ENCODE results near the gene SMIM9. TPM values are rescaled to one million over a fixed set of nuclear protein-coding genes. Genes with fewer than 3 reads are reported as not detected.
"Not testable (repeated sequence)": the region's sequence is repeated elsewhere in the genome, so short reads cannot be mapped to it uniquely, and the experiment has no call there.

The SMIM9 gene
- total and polyA plus RNA-seq, 10 donors, result 1.3 to 4.9 TPM; not detected in 8

DNA sequence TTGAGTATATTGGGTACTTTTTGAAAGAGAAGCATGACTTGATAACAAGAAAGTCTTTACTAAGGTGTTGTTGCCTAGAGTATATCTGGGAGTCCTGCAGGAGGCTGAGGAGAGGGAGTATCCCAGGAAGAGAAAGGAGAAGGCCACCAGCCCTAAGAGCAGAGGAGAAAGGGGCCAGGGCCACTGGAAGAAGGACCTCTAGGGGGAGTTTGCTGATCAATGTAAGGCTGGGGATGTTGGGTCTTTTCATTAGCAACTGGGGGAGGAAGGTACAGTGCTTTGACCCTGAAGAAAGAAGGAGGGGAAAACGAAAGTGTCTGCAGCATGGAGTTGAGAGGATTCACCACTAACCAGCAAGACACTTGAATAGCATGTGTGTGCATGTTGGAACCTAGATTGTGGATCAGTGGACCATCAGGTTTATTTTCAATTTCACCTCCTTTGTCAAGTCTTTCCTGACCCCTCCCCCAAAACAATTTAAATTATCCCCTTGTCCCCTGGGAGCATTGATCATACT, 4.5 kb downstream of the SMIM9 start:
- H3K4me1 ChIP-seq, result peaks cover 0 to 20% (median 0%) of the 10 kb centered on the region in 6 donors
- no peak for DNase-seq
- no peaks in the 10 kb centered on the region for H3K9me3 ChIP-seq
- H3K36me3 ChIP-seq, result no peaks in the 10 kb centered on the region
- intact Hi-C loops (cut with DNase I; ENCODE audit: low total_unique reads), result no loop called here
- no peak overlapping the region for H3K27ac ChIP-seq
- no peak overlapping the region for H3K4me3 ChIP-seq
- H3K27me3 ChIP-seq (replicated peaks in 1 of 7), result no peaks in the 10 kb centered on the region
- 6 to 63% (median 50%) methylated on average over 1 of the region's 1 CpG for WGBS, 5 donors
- TF ChIP-seq POLR2A (IDR thresholded peaks at IDR 0.05) (no peak), POLR2AphosphoS5 (IDR thresholded peaks at IDR 0.05) (no peak)
- TF ChIP-seq, protein P1, sequence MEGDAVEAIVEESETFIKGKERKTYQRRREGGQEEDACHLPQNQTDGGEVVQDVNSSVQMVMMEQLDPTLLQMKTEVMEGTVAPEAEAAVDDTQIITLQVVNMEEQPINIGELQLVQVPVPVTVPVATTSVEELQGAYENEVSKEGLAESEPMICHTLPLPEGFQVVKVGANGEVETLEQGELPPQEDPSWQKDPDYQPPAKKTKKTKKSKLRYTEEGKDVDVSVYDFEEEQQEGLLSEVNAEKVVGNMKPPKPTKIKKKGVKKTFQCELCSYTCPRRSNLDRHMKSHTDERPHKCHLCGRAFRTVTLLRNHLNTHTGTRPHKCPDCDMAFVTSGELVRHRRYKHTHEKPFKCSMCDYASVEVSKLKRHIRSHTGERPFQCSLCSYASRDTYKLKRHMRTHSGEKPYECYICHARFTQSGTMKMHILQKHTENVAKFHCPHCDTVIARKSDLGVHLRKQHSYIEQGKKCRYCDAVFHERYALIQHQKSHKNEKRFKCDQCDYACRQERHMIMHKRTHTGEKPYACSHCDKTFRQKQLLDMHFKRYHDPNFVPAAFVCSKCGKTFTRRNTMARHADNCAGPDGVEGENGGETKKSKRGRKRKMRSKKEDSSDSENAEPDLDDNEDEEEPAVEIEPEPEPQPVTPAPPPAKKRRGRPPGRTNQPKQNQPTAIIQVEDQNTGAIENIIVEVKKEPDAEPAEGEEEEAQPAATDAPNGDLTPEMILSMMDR (IDR thresholded peaks at IDR 0.05 in 8 of 11, conservative IDR thresholded peaks at IDR 0.05 in 3 of 11), result no peak

DNA sequence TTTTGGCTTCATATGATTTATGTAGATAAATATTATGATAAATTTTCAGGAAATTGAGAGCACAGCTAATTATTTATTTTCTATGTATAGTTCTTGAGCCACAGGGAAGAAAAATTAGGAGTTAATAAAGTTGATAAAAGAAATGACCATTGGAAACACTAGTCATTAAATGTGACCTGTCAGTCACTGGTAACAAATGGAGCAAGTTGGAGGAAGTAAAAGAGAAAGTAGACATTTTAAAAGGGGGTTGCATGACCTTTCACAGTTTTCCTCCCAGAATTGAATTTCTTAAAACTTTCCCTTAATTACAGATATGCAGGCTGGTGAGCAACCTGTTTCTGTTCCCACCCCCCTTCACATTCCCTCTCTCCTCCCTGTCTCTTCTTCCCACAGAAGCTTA, 5.3 kb downstream of the SMIM9 start:
- no peak for TF ChIP-seq POLR2AphosphoS5 (IDR thresholded peaks at IDR 0.05)
- TF ChIP-seq, protein P1 (IDR thresholded peaks at IDR 0.05 in 8 of 11, conservative IDR thresholded peaks at IDR 0.05 in 3 of 11), result no peak
- no peak for TF ChIP-seq POLR2A (IDR thresholded peaks at IDR 0.05)
- intact Hi-C loops (cut with DNase I; ENCODE audit: low total_unique reads), result no loop called here
- no peak for DNase-seq
- H3K9me3 ChIP-seq, result no peaks in the 10 kb centered on the region
- H3K36me3 ChIP-seq, result no peaks in the 10 kb centered on the region
- peaks cover 0 to 20% (median 0%) of the 10 kb centered on the region in 6 donors for H3K4me1 ChIP-seq
- no peaks in the 10 kb centered on the region for H3K27me3 ChIP-seq (replicated peaks in 1 of 7)
- peak overlapping the region in 1 of 8 donors; percentile 67 for H3K27ac ChIP-seq
- no peak overlapping the region for H3K4me3 ChIP-seq

DNA sequence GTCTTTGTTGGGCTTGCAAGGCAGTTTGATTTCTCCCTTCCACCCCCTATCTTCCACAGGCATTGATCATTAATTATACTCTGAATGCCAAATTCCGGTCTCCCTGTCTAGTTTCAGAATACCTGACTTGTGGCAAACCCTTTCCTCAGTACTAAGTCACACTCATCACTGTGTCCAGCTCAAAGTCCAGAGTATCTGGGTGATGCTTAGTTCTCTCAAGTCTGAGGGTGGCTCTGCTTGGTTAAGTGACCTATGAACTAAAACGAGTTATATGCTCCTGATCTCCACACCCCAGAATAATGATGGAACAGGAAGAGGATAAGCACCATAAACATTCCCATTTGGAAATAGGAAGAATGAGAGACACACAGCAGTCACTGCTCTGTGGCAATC, 6.5 kb downstream of the SMIM9 start:
- Histone ChIP-seq H3K27me3 (replicated peaks in 1 of 7) (no peaks in the 10 kb centered on the region), H3K36me3 (no peaks in the 10 kb centered on the region), H3K27ac (peak overlapping the region in 4 of 8 donors; percentile 57 to 80 (median 70)), H3K4me1 (peaks cover 0 to 20% (median 0%) of the 10 kb centered on the region in 6 donors), H3K9me3 (no peaks in the 10 kb centered on the region), H3K4me3 (no peak overlapping the region)
- no peak for DNase-seq
- 65 to 86% (median 81%) methylated on average over 1 to 2 of the region's 2 CpGs for WGBS, 5 donors
- TF ChIP-seq, protein P1 (IDR thresholded peaks at IDR 0.05 in 8 of 11, conservative IDR thresholded peaks at IDR 0.05 in 3 of 11), result no peak
- TF ChIP-seq POLR2A (IDR thresholded peaks at IDR 0.05) (no peak), POLR2AphosphoS5 (IDR thresholded peaks at IDR 0.05) (no peak)
- intact Hi-C loops (cut with DNase I; ENCODE audit: low total_unique reads), result no loop called here

DNA sequence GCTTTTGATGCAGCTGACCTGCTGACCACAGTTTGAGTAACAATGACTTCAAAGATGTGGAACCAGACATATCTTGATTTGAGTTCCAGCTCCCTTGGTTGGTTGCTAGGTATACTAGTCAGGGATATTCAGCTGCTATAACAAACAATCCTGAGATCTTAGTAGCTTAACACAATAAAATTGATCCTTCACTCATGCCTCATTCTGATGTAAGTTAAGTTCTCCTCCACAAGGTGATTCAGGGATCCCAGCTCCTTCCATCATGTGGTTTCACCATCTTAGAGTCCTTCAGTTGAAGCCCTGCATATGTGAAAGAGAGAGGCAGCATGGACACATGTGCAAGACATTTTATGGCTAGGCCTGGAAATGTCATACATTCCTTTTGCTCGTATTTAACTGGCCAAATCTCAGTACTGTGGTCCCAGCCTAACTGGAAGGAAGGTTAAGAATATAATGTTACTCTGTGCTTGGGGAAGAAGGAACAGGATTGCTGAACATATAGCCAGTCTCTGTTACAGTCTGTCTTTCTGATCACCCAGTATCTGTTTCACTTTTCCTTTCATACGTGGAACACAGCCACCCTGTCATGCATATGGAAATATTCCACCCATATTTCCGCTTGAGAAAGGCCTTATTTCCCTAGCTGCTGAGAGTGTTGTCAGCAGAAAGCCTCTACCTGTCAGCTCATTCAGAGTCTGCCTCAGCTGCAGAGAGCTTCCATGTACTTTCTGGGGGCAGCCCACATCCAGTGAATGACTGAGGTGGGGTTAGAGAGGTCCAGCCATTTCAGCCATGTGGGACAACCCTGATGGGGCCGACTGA, 7.1 kb downstream of the SMIM9 start:
- H3K4me3 ChIP-seq, result no peak overlapping the region
- TF ChIP-seq POLR2AphosphoS5 (IDR thresholded peaks at IDR 0.05) (peak in 2 of 3 donors; percentile 30 to 58), POLR2A (IDR thresholded peaks at IDR 0.05) (peak in 1 of 3 donors; percentile 24)
- TF ChIP-seq, protein P1 (IDR thresholded peaks at IDR 0.05 in 8 of 11, conservative IDR thresholded peaks at IDR 0.05 in 3 of 11), result no peak
- no peak for DNase-seq
- no peaks in the 10 kb centered on the region for H3K36me3 ChIP-seq
- H3K27ac ChIP-seq, result peak overlapping the region in 5 of 8 donors; percentile 44 to 80 (median 67)
- 33 to 63% (median 51%) methylated on average over 4 of the region's 4 CpGs for WGBS, 5 donors
- H3K27me3 ChIP-seq (replicated peaks in 1 of 7), result no peaks in the 10 kb centered on the region
- peaks cover 0 to 20% (median 0%) of the 10 kb centered on the region in 6 donors for H3K4me1 ChIP-seq
- no peaks in the 10 kb centered on the region for H3K9me3 ChIP-seq
- intact Hi-C loops (cut with DNase I; ENCODE audit: low total_unique reads), result no loop called here

DNA sequence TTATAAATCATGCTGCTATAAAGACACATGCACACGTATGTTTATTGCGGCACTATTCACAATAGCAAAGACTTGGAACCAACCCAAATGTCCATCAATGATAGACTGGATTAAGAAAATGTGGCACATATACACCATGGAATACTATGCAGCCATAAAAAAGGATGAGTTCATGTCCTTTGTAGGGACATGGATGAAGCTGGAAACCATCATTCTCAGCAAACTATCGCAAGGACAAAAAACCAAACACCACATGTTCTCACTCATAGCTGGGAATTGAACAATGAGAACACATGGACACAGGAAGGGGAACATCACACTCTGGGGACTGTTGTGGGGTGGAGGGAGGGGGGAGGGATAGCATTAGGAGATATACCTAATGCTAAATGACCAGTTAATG, 8.9 kb downstream of the SMIM9 start:
- DNase-seq; H3K36me3 ChIP-seq; H3K27ac ChIP-seq; H3K4me3 ChIP-seq; H3K9me3 ChIP-seq; H3K27me3 ChIP-seq (replicated peaks in 1 of 7); intact Hi-C loops (cut with DNase I; ENCODE audit: low total_unique reads): not testable (repeated sequence)
- 83% methylated on average over 2 of the region's 3 CpGs; no CpG with 5 or more reads in 4 of the 5 donors for WGBS, 5 donors
- H3K4me1 ChIP-seq, result peaks cover 0 to 20% (median 0%) of the 10 kb centered on the region in 6 donors
